22Rv1 (cell line): ENCODE data around the gene PRDM7.

ENCODE experiments used
- ZFX ChIP-seq: fragments of 450-650 bp; IDR thresholded peaks from 2 replicates; pipeline ENCODE4 v1.6.1; 2017; ENCODE audit warnings: antibody characterized with exemption, borderline replicate concordance
- TF ChIP-seq, protein P1 (sequence below): fragments of 450-650 bp; IDR thresholded peaks from 2 replicates; pipeline ENCODE4 v1.5.1; 2017; ENCODE audit warnings: mild to moderate bottlenecking

DNA sequence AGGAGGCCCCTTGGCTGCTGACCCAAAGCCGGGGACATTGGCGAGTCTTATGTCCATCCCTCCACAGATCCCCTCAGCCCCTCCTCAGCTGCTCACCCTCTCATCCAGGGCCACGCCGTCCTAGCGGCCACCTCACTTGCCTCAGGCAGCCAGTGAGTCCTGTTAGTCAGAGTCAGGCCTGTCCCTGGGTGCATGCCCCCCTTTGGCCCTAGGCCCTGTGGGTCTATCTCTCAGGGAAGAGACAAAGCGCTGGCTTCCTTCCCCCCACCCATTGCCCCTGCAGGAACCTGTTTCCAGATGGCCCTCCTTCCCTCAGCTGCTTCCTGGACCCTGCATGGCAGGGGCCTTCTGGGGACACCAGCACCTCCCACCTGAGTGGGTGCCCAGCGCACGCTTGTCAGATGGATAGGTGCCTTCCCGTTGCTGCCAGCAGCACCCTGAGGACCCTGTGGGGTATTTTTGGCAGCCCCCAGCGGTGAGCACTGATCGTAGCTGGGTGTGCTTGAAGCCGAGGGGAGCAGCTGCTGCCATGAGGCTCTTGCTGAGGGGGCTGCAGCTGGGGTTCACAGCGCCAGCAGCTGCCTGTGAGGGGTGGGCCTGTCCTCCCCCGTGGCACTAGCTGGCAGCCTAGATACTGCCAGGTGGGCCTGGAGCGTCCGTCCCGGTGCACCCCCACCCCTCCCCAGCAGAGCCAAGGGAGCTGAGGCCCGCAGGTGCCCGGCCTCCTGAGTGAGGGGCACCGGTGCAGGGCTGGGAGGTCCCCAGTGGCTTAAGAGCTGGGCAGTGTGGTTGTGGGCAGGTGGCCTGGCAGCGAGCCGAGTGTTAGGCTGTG is 66.2 kb downstream of the PRDM7 start:
- TF ChIP-seq, protein P1, sequence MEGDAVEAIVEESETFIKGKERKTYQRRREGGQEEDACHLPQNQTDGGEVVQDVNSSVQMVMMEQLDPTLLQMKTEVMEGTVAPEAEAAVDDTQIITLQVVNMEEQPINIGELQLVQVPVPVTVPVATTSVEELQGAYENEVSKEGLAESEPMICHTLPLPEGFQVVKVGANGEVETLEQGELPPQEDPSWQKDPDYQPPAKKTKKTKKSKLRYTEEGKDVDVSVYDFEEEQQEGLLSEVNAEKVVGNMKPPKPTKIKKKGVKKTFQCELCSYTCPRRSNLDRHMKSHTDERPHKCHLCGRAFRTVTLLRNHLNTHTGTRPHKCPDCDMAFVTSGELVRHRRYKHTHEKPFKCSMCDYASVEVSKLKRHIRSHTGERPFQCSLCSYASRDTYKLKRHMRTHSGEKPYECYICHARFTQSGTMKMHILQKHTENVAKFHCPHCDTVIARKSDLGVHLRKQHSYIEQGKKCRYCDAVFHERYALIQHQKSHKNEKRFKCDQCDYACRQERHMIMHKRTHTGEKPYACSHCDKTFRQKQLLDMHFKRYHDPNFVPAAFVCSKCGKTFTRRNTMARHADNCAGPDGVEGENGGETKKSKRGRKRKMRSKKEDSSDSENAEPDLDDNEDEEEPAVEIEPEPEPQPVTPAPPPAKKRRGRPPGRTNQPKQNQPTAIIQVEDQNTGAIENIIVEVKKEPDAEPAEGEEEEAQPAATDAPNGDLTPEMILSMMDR = no peak
- TF ChIP-seq ZFX = no peak
